HEK293 (cell line): ENCODE data around the gene KANSL1.

Experiments
- CTCF ChIP-seq: fragments of 450-650 bp; formaldehyde crosslinking; IDR thresholded peaks from 2 replicates; pipeline ENCODE4 v1.5.1; 2016; ENCODE audit warnings: missing biosample characterization, missing genetic modification characterization
- ZNF175 ChIP-seq: fragments of 450-650 bp; formaldehyde crosslinking; IDR thresholded peaks from 2 replicates; pipeline ENCODE4 v1.5.1; 2016; ENCODE audit warnings: missing biosample characterization, missing genetic modification characterization
- ZNF239 ChIP-seq: fragments of 450-650 bp; formaldehyde crosslinking; IDR thresholded peaks from 2 replicates; pipeline ENCODE4 v1.5.1; 2016; ENCODE audit warnings: missing biosample characterization, missing genetic modification characterization
- ZNF311 ChIP-seq: fragments of 450-650 bp; formaldehyde crosslinking; IDR thresholded peaks from 2 replicates; pipeline ENCODE4 v1.5.1; 2017; ENCODE audit warnings: missing biosample characterization, missing genetic modification characterization, borderline replicate concordance
- TF ChIP-seq, protein P1 (sequence below): fragments of 450-650 bp; formaldehyde crosslinking; IDR thresholded peaks from 2 replicates; pipeline ENCODE4 v1.5.1; 2017; ENCODE audit warnings: missing biosample characterization, missing genetic modification characterization
- TF ChIP-seq, protein P2 (sequence below): fragments of 450-650 bp; formaldehyde crosslinking; IDR thresholded peaks from 2 replicates; pipeline ENCODE4 v1.5.1; 2016; ENCODE audit warnings: missing biosample characterization, missing genetic modification characterization

DNA sequence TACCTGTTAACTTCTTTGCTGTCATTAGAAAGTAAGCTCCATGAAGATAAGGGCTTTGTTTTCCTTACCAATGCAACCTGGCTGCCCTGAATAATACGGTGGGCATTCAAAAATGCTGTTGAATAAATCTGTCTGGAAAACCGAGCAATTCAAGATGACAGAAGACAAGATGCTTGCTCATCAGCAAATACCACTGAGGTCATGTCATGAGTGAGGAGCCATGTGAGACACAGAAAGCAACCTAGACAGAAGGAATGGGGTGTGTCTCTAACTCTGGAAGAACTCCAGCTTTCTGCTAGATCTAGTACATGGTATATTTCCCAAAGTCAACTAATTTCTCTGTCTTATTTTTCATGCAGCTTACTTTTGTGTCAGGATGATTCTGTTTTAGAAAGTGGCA is 130.0 kb downstream of the KANSL1 start:
- TF ChIP-seq ZNF175 (tag by site-specific recombination) (no peak), CTCF (tag by site-specific recombination) (no peak), ZNF239 (no peak), ZNF311 (tag by site-specific recombination) (no peak)
- TF ChIP-seq, protein P1, sequence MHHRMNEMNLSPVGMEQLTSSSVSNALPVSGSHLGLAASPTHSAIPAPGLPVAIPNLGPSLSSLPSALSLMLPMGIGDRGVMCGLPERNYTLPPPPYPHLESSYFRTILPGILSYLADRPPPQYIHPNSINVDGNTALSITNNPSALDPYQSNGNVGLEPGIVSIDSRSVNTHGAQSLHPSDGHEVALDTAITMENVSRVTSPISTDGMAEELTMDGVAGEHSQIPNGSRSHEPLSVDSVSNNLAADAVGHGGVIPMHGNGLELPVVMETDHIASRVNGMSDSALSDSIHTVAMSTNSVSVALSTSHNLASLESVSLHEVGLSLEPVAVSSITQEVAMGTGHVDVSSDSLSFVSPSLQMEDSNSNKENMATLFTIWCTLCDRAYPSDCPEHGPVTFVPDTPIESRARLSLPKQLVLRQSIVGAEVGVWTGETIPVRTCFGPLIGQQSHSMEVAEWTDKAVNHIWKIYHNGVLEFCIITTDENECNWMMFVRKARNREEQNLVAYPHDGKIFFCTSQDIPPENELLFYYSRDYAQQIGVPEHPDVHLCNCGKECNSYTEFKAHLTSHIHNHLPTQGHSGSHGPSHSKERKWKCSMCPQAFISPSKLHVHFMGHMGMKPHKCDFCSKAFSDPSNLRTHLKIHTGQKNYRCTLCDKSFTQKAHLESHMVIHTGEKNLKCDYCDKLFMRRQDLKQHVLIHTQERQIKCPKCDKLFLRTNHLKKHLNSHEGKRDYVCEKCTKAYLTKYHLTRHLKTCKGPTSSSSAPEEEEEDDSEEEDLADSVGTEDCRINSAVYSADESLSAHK (tag by site-specific recombination): no peak
- TF ChIP-seq, protein P2, sequence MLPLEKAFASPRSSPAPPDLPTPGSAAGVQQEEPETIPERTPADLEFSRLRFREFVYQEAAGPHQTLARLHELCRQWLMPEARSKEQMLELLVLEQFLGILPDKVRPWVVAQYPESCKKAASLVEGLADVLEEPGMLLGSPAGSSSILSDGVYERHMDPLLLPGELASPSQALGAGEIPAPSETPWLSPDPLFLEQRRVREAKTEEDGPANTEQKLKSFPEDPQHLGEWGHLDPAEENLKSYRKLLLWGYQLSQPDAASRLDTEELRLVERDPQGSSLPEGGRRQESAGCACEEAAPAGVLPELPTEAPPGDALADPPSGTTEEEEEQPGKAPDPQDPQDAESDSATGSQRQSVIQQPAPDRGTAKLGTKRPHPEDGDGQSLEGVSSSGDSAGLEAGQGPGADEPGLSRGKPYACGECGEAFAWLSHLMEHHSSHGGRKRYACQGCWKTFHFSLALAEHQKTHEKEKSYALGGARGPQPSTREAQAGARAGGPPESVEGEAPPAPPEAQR (tag by site-specific recombination): no peak
